Measurements from ENCODE around the gene OR2T35.
A peak's percentile ranks its signal among the peaks of the same experiment; 100 is the strongest.

Gene OR2T35

GRCh38 chr1:248627971-248628844 is 16.9 kb downstream of the OR2T35 start:
- no peak for DNase-seq (ENCODE audit: low spot score)

- no peak for DNase-seq (ENCODE audit: low spot score)
These were observed 19.1 kb downstream of the OR2T35 start for GRCh38 chr1:248625971-248626370.

GRCh38 chr1:248625166-248625565 is 19.9 kb downstream of the OR2T35 start:
- no peak for DNase-seq (ENCODE audit: low spot score)

GRCh38 chr1:248622570-248623001 is 22.5 kb downstream of the OR2T35 start:
- DNase-seq (ENCODE audit: low spot score), result peak; percentile 11

GRCh38 chr1:248621770-248622169 is 23.3 kb downstream of the OR2T35 start:
- DNase-seq (ENCODE audit: low spot score), result no peak

GRCh38 chr1:248618878-248619277 is 26.2 kb downstream of the OR2T35 start:
- peak; percentile 45 for DNase-seq (ENCODE audit: low spot score)

- no peak for DNase-seq (ENCODE audit: low spot score)
These were observed 27.0 kb downstream of the OR2T35 start for GRCh38 chr1:248618119-248618518.

- no peak for DNase-seq (ENCODE audit: low spot score)
These were observed 31.3 kb downstream of the OR2T35 start for GRCh38 chr1:248613742-248614141.

GRCh38 chr1:248611883-248612414 is 33.1 kb downstream of the OR2T35 start:
- DNase-seq (ENCODE audit: low spot score), result no peak

GRCh38 chr1:248610301-248610700 is 34.8 kb downstream of the OR2T35 start:
- DNase-seq (ENCODE audit: low spot score), result no peak

- no peak for DNase-seq (ENCODE audit: low spot score)
These were observed 45.7 kb downstream of the OR2T35 start for GRCh38 chr1:248599396-248599795.

GRCh38 chr1:248597589-248597988 is 47.5 kb downstream of the OR2T35 start, which contains the start of gene OR2T10:
Gene OR2T10, minus strand, starts transcription at chr1:248597700. Its CDS starts 3,932 bp downstream, at chr1:248593768.
- no peak for DNase-seq (ENCODE audit: low spot score)

- no peak for DNase-seq (ENCODE audit: low spot score)
These were observed 48.5 kb downstream of the OR2T35 start for GRCh38 chr1:248596615-248597014.

- no peak for DNase-seq (ENCODE audit: low spot score)
These were observed 51.9 kb downstream of the OR2T35 start for GRCh38 chr1:248593226-248593625.

- no peak for DNase-seq (ENCODE audit: low spot score)
These were observed 52.4 kb downstream of the OR2T35 start for GRCh38 chr1:248592655-248593054.

GRCh38 chr1:248590055-248590454 is 55.0 kb downstream of the OR2T35 start:
- no peak for DNase-seq (ENCODE audit: low spot score)

- DNase-seq (ENCODE audit: low spot score), result no peak
These were observed 55.7 kb downstream of the OR2T35 start for GRCh38 chr1:248589334-248589733.
